NB4 (cell line): ENCODE results near the gene RHBDD1.

Experiments
- DNase-seq: peaks from one replicate; pipeline ENCODE4 v3.0.0; 2010; ENCODE audit warnings: low read depth
- H3K4me3 ChIP-seq: one replicate; pipeline ENCODE4 v1.5.1; 2011; ENCODE audit warnings: mild to moderate bottlenecking, low read depth, low read length, moderate library complexity
- MAX ChIP-seq: IDR thresholded peaks from 2 replicates; pipeline ENCODE4 v1.6.1; 2011; ENCODE audit warnings: low read depth, low read length
- MYC ChIP-seq: IDR thresholded peaks from 2 replicates; pipeline ENCODE4 v1.6.1; 2011; ENCODE audit warnings: low read depth, low read length
- POLR2A ChIP-seq: IDR thresholded peaks from 2 replicates; pipeline ENCODE4 v1.6.1; 2011; ENCODE audit warnings: mild to moderate bottlenecking; ENCODE audit not compliant: insufficient read length; ENCODE audit errors: extremely low read depth
- TF ChIP-seq, protein P1 (sequence below): IDR thresholded peaks from one replicate; pipeline ENCODE4 v1.5.1; 2012; ENCODE audit warnings: low read depth, low read length

Gene RHBDD1

GRCh38 chr2:226791056-226791486, 44.8 kb upstream of the RHBDD1 start:
- H3K4me3 ChIP-seq = peak overlapping the region; percentile 51
- no peak for TF ChIP-seq POLR2A
- TF ChIP-seq, protein P1, sequence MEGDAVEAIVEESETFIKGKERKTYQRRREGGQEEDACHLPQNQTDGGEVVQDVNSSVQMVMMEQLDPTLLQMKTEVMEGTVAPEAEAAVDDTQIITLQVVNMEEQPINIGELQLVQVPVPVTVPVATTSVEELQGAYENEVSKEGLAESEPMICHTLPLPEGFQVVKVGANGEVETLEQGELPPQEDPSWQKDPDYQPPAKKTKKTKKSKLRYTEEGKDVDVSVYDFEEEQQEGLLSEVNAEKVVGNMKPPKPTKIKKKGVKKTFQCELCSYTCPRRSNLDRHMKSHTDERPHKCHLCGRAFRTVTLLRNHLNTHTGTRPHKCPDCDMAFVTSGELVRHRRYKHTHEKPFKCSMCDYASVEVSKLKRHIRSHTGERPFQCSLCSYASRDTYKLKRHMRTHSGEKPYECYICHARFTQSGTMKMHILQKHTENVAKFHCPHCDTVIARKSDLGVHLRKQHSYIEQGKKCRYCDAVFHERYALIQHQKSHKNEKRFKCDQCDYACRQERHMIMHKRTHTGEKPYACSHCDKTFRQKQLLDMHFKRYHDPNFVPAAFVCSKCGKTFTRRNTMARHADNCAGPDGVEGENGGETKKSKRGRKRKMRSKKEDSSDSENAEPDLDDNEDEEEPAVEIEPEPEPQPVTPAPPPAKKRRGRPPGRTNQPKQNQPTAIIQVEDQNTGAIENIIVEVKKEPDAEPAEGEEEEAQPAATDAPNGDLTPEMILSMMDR = no peak
- no peak for TF ChIP-seq MYC
- no peak for TF ChIP-seq MAX
- DNase-seq = no peak

- peak; percentile 91 for DNase-seq
- peak; percentile 11; the same call in 1 of the 2 replicates for TF ChIP-seq MAX
- TF ChIP-seq, protein P1 = no peak
- peak; percentile 49; the same call in 1 of the 2 replicates for TF ChIP-seq MYC
- TF ChIP-seq POLR2A = no peak
- peak overlapping the region; percentile 63 for H3K4me3 ChIP-seq
Measured at GRCh38 chr2:226791487-226792081, 44.3 kb upstream of the RHBDD1 start.

DNA sequence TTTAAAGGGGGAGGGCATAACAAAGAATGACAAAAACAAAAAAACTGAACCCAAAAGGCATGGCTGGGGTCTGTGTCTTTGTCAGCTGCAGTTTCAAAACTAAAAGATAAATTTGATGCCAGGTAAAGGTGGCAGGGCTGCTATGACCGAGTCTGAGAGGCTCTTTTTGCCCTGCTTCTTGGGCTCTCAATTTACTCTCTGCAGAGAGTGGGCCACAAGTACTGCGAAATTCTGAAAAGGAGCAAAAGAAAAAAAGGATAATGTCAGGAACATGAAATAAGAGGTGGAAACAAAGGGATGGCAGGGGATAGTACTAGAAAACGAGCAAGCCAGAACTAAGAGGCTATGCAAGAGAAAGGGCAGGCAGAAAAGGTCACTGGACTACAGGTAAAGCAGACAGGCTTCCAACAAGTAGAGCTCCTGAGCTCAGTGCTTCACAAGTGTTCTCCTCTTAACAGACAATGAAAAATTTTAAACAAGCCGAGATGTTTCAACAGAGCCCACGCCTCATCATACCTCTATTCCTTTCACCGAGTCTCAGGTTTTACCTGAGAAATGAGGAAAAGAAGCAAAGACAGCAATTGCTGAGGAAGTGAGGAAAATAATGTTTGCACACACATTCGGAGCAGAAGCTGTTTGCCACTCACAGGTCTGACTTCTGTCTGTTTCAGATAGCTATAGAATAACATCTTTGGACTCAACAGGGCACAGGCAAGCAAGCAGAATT, 43.5 kb upstream of the RHBDD1 start:
- peak overlapping the region; percentile 63 for H3K4me3 ChIP-seq
- DNase-seq = peak; percentile 28
- TF ChIP-seq, protein P1 = no peak
- no peak for TF ChIP-seq POLR2A
- TF ChIP-seq MAX = no peak
- no peak for TF ChIP-seq MYC

DNA sequence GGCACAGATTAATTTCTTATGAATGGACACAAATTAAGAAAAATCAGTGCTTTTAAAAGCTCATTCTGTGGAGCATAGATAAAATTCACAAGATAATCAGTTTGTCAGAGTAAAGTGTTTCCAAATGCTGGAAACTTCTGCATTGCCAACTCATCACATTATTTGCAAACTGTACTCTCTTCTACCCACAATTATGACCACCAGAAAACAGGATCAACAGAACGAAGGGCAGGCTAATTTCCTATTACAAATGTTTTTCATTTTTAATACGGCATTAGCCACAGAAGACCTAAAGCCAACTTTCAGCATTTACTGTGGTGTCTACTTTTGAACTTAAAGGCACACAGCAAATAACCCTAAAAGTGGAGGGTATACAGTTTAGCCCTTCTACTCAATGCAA, 42.2 kb upstream of the RHBDD1 start:
- H3K4me3 ChIP-seq = peak overlapping the region; percentile 50
- no peak for TF ChIP-seq MYC
- TF ChIP-seq, protein P1 = no peak
- no peak for TF ChIP-seq POLR2A
- no peak for TF ChIP-seq MAX
- DNase-seq = peak; percentile 15

DNA sequence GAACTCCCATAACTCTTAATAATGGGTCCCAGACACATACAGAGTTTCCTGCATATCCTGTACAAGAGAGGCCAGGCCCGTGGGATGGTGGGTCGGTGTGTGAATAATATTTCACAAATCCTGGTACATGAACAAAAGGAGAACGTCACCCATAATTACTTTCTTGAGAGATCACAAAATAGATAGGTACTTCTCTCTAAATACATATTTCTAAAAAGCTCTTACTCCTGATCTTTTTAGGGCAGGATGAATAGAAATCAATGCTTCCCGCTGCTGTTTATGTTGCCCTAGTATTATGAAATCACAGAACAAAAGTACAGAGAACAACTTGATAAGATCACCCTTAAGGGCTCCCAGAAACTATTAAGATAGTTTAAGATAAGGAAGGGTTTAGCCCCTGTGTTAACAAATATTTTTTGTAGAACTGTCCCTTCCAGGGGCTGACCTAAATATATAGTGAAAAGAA, 41.6 kb upstream of the RHBDD1 start:
- peak; percentile 22 for DNase-seq
- TF ChIP-seq MAX (no peak), POLR2A (no peak), MYC (no peak)
- TF ChIP-seq, protein P1 = no peak
- peak overlapping the region; percentile 50 for H3K4me3 ChIP-seq
